Measurements from ENCODE around the gene PRPSAP2. TPM values are rescaled to one million over a fixed set of nuclear protein-coding genes. Genes with fewer than 3 reads are reported as not detected.

The PRPSAP2 gene
- total RNA-seq, 1 donor from 2014 or later = 26.3 TPM

DNA sequence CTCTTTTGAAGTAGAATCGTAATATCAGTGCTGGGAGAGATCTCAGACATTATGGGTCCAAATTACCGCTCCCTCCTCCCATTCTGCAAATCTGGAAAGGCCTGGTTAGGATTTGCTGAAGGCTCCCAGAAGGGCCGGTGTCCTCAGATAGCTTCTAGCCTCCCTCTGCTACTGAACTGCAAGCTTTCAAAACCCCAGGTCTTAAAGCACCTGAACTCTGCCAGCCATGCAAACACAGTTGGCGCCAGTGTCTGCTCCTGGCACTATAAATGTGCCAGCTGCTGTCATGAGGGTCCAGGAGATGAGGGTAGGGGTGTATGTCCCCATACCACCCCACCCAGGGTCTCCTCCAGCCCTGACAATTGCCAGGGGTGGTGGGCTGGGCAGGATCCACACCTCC, 118.3 kb downstream of the PRPSAP2 start:
- H3K27me3 ChIP-seq = no peaks in the 10 kb centered on the region
- no peaks in the 10 kb centered on the region for H3K4me1 ChIP-seq
- intact Hi-C loops (cut with DNase I) = loop anchor here (10.0 kb wide), 1 partner anchor 49 kb away; no protein-coding TSS in a partner anchor
- no peaks in the 10 kb centered on the region for H3K9me3 ChIP-seq
- H3K36me3 ChIP-seq = peaks cover 5% of the 10 kb centered on the region
- TF ChIP-seq, protein P1, sequence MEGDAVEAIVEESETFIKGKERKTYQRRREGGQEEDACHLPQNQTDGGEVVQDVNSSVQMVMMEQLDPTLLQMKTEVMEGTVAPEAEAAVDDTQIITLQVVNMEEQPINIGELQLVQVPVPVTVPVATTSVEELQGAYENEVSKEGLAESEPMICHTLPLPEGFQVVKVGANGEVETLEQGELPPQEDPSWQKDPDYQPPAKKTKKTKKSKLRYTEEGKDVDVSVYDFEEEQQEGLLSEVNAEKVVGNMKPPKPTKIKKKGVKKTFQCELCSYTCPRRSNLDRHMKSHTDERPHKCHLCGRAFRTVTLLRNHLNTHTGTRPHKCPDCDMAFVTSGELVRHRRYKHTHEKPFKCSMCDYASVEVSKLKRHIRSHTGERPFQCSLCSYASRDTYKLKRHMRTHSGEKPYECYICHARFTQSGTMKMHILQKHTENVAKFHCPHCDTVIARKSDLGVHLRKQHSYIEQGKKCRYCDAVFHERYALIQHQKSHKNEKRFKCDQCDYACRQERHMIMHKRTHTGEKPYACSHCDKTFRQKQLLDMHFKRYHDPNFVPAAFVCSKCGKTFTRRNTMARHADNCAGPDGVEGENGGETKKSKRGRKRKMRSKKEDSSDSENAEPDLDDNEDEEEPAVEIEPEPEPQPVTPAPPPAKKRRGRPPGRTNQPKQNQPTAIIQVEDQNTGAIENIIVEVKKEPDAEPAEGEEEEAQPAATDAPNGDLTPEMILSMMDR (IDR thresholded peaks at IDR 0.05) = no peak
- DNase-seq (no peak), ATAC-seq (no peak)
- no peak overlapping the region for H3K27ac ChIP-seq
- no peak overlapping the region for H3K4me3 ChIP-seq

GRCh38 chr17:18977021-18977420, 119.1 kb downstream of the PRPSAP2 start:
- Histone ChIP-seq H3K4me3 (no peak overlapping the region), H3K9me3 (no peaks in the 10 kb centered on the region), H3K27ac (no peak overlapping the region), H3K4me1 (no peaks in the 10 kb centered on the region), H3K36me3 (peaks cover 5% of the 10 kb centered on the region), H3K27me3 (no peaks in the 10 kb centered on the region)
- TF ChIP-seq, protein P1 (IDR thresholded peaks at IDR 0.05) = no peak
- intact Hi-C loops (cut with DNase I) = loop anchor here (10.0 kb wide), 1 partner anchor 48 kb away; no protein-coding TSS in a partner anchor
- DNase-seq = no peak
- no peak for ATAC-seq

- no peaks in the 10 kb centered on the region for H3K9me3 ChIP-seq
- no peak for ATAC-seq
- no peaks in the 10 kb centered on the region for H3K27me3 ChIP-seq
- H3K27ac ChIP-seq = no peak overlapping the region
- intact Hi-C loops (cut with DNase I) = loop anchor here (10.0 kb wide), 1 partner anchor 47 kb away; no protein-coding TSS in a partner anchor
- TF ChIP-seq, protein P1 (IDR thresholded peaks at IDR 0.05) = no peak
- H3K36me3 ChIP-seq = peaks cover 5% of the 10 kb centered on the region
- H3K4me3 ChIP-seq = no peak overlapping the region
- H3K4me1 ChIP-seq = no peaks in the 10 kb centered on the region
- no peak for DNase-seq
Measured at GRCh38 chr17:18977646-18978045, 119.7 kb downstream of the PRPSAP2 start.

DNA sequence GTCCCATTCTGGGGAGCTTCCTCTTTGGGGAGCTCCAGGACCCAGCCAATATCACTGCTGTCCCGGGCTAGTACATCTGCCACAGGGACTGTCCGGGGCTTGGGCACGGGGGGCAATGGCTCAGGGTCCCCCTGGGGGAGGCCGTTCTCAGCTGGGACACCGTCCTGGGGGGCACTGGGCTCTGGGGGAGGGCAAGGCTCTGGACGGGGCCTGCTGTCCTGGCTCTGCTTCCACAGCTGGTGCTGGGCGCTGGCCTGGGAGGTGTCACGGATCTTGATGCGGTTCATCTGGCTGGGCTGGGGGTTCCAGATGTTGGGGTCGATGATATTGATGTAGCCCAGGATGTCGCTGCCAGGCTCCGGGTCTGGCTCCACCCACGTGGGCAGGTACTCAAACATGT, 120.1 kb downstream of the PRPSAP2 start:
- DNase-seq (no peak), ATAC-seq (no peak)
- Histone ChIP-seq H3K4me1 (no peaks in the 10 kb centered on the region), H3K9me3 (no peaks in the 10 kb centered on the region), H3K27me3 (no peaks in the 10 kb centered on the region), H3K4me3 (no peak overlapping the region), H3K27ac (no peak overlapping the region), H3K36me3 (peaks cover 5% of the 10 kb centered on the region)
- TF ChIP-seq, protein P1 (IDR thresholded peaks at IDR 0.05) = no peak
- intact Hi-C loops (cut with DNase I) = loop anchor here (10.0 kb wide), 1 partner anchor 47 kb away; no protein-coding TSS in a partner anchor

- no peak overlapping the region for H3K4me3 ChIP-seq
- no peaks in the 10 kb centered on the region for H3K9me3 ChIP-seq
- H3K27me3 ChIP-seq = no peaks in the 10 kb centered on the region
- DNase-seq (no peak), ATAC-seq (no peak)
- H3K27ac ChIP-seq = no peak overlapping the region
- intact Hi-C loops (cut with DNase I) = loop anchor here (10.0 kb wide), 1 partner anchor 46 kb away; no protein-coding TSS in a partner anchor
- H3K36me3 ChIP-seq = peaks cover 5% of the 10 kb centered on the region
- H3K4me1 ChIP-seq = no peaks in the 10 kb centered on the region
- TF ChIP-seq, protein P1 (IDR thresholded peaks at IDR 0.05) = no peak
Measured at GRCh38 chr17:18978655-18979054, 120.7 kb downstream of the PRPSAP2 start.

Other genes with a start within 250 kb of the PRPSAP2 start
- not detected for gene TBC1D28, start 213.7 kb upstream of the PRPSAP2 start, total RNA-seq
- gene FOXO3B, start 175.8 kb upstream of the PRPSAP2 start, total RNA-seq = 3.1 TPM
- gene FBXW10, start 114.1 kb upstream of the PRPSAP2 start, total RNA-seq = not detected
- gene TVP23B, start 76.9 kb upstream of the PRPSAP2 start, total RNA-seq = 42.1 TPM
- gene SLC5A10, start 94.0 kb downstream of the PRPSAP2 start, total RNA-seq = not detected
- 8.3 TPM for gene FAM83G, start 146.6 kb downstream of the PRPSAP2 start, total RNA-seq
- 10.6 TPM for gene GRAP, start 188.8 kb downstream of the PRPSAP2 start, total RNA-seq

Measured in upper lobe of right lung (tissue), 1 donor.